ENCODE data around the gene ECI2.

DNA sequence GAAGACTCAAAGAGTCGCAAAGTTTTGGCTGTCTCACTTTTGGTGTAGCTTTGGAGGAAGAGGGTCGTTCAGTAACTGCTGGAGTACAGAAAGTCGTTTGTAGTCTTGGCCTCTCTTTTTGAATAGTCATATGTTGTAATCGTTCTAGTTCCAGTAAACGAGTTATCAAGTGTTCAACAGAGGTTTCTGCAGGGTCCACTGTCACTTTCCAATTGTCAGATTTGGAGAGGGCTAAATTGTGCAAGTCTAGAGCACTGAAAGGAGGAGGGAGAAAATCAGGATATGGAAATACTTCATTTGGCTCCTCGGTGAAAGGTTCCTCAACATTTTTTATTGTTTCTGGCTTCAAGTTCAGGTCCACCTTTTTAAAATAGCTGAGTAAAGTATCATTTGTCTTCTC, 66.2 kb downstream of the ECI2 start:
- no peak for TF ChIP-seq POLR2A (IDR thresholded peaks at IDR 0.05)
- TF ChIP-seq CTCF (IDR thresholded peaks at IDR 0.05): no peak
